Measurements from ENCODE around the gene PYCR2. TPM values are rescaled to one million over a fixed set of nuclear protein-coding genes. Genes with fewer than 3 reads are reported as not detected.
"Not testable (repeated sequence)": the region's sequence is repeated elsewhere in the genome, so short reads cannot be mapped to it uniquely, and the experiment has no call there.

The PYCR2 gene
- total and polyA plus RNA-seq, 11 donors: 53.6 to 89.0 (median 65.1) TPM

GRCh38 chr1:225889743-225890142 is 34.3 kb downstream of the PYCR2 start:
- ATAC-seq (no peak), DNase-seq (no peak)
- TF ChIP-seq POLR2A (IDR thresholded peaks at IDR 0.05) (no peak), CTCF (IDR thresholded peaks at IDR 0.05) (no peak)
- WGBS, 4 donors: 92 to 95% (median 94%) methylated on average over 5 of the region's 5 CpGs
- Histone ChIP-seq H3K36me3 (no peaks in the 10 kb centered on the region), H3K4me3 (no peak overlapping the region), H3K4me1 (peaks cover 0 to 15% (median 1%) of the 10 kb centered on the region in 12 donors), H3K27ac (no peak overlapping the region), H3K27me3 (peaks cover 0 to 4% (median 0%) of the 10 kb centered on the region in 9 donors), H3K9me3 (no peaks in the 10 kb centered on the region)
- intact Hi-C loops (cut with DNase I): no loop called here

- TF ChIP-seq CTCF (IDR thresholded peaks at IDR 0.05) (no peak), POLR2A (IDR thresholded peaks at IDR 0.05) (no peak)
- intact Hi-C loops (cut with DNase I): no loop called here
- DNase-seq: peak in 1 of 5 donors; percentile 45
Measured at GRCh38 chr1:225888898-225889601, 35.0 kb downstream of the PYCR2 start, which contains the start of gene LEFTY1. LEFTY1 (minus strand) TSS chr1:225889146; CDS start chr1:225889066, 80 bp downstream.

GRCh38 chr1:225888289-225888897 is 35.7 kb downstream of the PYCR2 start:
- no peak overlapping the region for H3K4me3 ChIP-seq
- DNase-seq (no peak), ATAC-seq (peak in 1 of 4 donors; percentile 14)
- peaks cover 0 to 4% (median 0%) of the 10 kb centered on the region in 9 donors for H3K27me3 ChIP-seq
- 81 to 90% (median 85%) methylated on average over 6 to 18 of the region's 18 CpGs for WGBS, 4 donors
- peaks cover 0 to 16% (median 2%) of the 10 kb centered on the region in 12 donors for H3K4me1 ChIP-seq
- no peak overlapping the region for H3K27ac ChIP-seq
- no peaks in the 10 kb centered on the region for H3K9me3 ChIP-seq
- H3K36me3 ChIP-seq: no peaks in the 10 kb centered on the region
- TF ChIP-seq POLR2A (IDR thresholded peaks at IDR 0.05): no peak
- no peak for TF ChIP-seq CTCF (IDR thresholded peaks at IDR 0.05)
- intact Hi-C loops (cut with DNase I): no loop called here

More at GRCh38 chr1:225888898-225889601, 35.0 kb downstream of the PYCR2 start, which contains the start of gene LEFTY1:
- no peaks in the 10 kb centered on the region for H3K36me3 ChIP-seq
- 71 to 84% (median 78%) methylated on average over 7 to 11 of the region's 11 CpGs for WGBS, 4 donors
- ATAC-seq: peak in 3 of 4 donors; percentile 41 to 78 (median 49)
- no peak within 1 kb of the TSS for H3K27ac ChIP-seq
- H3K4me3 ChIP-seq: no peak within 1 kb of the TSS
- H3K9me3 ChIP-seq: no peaks in the 10 kb centered on the region
- peaks cover 0 to 4% (median 0%) of the 10 kb centered on the region in 9 donors for H3K27me3 ChIP-seq
- peaks cover 0 to 15% (median 1%) of the 10 kb centered on the region in 12 donors for H3K4me1 ChIP-seq

GRCh38 chr1:225887554-225888288 is 36.3 kb downstream of the PYCR2 start:
- 31 to 52% (median 38%) methylated on average over 5 to 49 of the region's 56 CpGs for WGBS, 4 donors
- intact Hi-C loops (cut with DNase I); H3K27ac ChIP-seq; H3K27me3 ChIP-seq; H3K9me3 ChIP-seq; ATAC-seq; H3K36me3 ChIP-seq; DNase-seq; H3K4me3 ChIP-seq: not testable (repeated sequence)
- peaks cover 0 to 21% (median 6%) of the 10 kb centered on the region in 12 donors for H3K4me1 ChIP-seq

Measured in heart left ventricle (tissue), 16 donors.